GM12878 (cell line): Measurements from ENCODE around the gene KIZ. TPM values are rescaled to one million over a fixed set of nuclear protein-coding genes. Genes with fewer than 3 reads are reported as not detected.
A peak's percentile ranks its signal among the peaks of the same experiment; 100 is the strongest.

ENCODE experiments used
- ATAC-seq: fragments of 200-7000 bp; cut with Tn5 transposase; 3 replicates; pipeline ENCODE4 v1.9.1; 2020; ENCODE audit warnings: mild to moderate bottlenecking, moderate library complexity
- BruUV-seq: library from RNA; stranded (reverse); fragments of 400-500 nt; replicated peaks from 2 replicates; lab custom pipeline; 2021; lab: Mats Ljungman, UMichigan
- CTCF ChIA-PET: fragments of 300-600 bp; sonication (Branson Sonifier 250); formaldehyde crosslinking; extraction: SDS; loops from one replicate; lab custom pipeline; 2021; ENCODE audit warnings: inconsistent platforms; lab: Yijun Ruan, JAX
- POLR2A ChIA-PET: fragments of 350-600 bp; formaldehyde crosslinking; extraction: SDS; loops from one replicate; lab custom pipeline; 2021; ENCODE audit warnings: inconsistent platforms; lab: Charles Lee
- RAD21 ChIA-PET: fragments of 300-600 bp; sonication (Branson Sonifier 250); formaldehyde crosslinking; loops from one replicate; lab custom pipeline; 2023; ENCODE audit warnings: antibody characterized with exemption; ENCODE audit not compliant: unreplicated experiment; lab: Charles Lee
- SMC1A ChIA-PET: fragments of 300-600 bp; sonication (Branson Sonifier 250); formaldehyde crosslinking; loops from one replicate; lab custom pipeline; 2023; ENCODE audit not compliant: unreplicated experiment, uncharacterized antibody; lab: Charles Lee
- DNase-seq: peaks from one replicate; pipeline ENCODE4 v3.0.0-alpha.2; 2011; ENCODE audit warnings: low read depth, low spot score
- FAIRE-seq: peaks from 3 replicates; lab custom pipeline; 2011; peaks lifted over from hg19 to GRCh38; lab: Jason Lieb, UNC
- H2AFZ ChIP-seq: 2 replicates; pipeline ENCODE4 v1.6.0; 2011; ENCODE audit warnings: low read depth, low read length, control low read depth; ENCODE audit not compliant: control insufficient read depth
- H3K27ac ChIP-seq: 2 replicates; pipeline ENCODE4 v1.5.1; 2011; ENCODE audit warnings: control low read depth; ENCODE audit not compliant: control insufficient read depth, insufficient read depth
- H3K27me3 ChIP-seq, 2 experiments: replicated peaks in 1 of 2; 2 replicates each; pipeline versions ENCODE4 v1.6.0 to v1.6.1; 2011; ENCODE audit warnings: low read length in 1 of 2; ENCODE audit not compliant: control insufficient read depth in 2 of 2, insufficient read depth in 2 of 2
- H3K36me3 ChIP-seq, 2 experiments: 2 replicates each; pipeline ENCODE4 v1.5.1; 2011; ENCODE audit warnings: low read length in 1 of 2; ENCODE audit not compliant: control insufficient read depth in 2 of 2, insufficient read depth in 2 of 2
- H3K4me1 ChIP-seq: 2 replicates; pipeline ENCODE4 v1.6.1; 2011; ENCODE audit warnings: mild to moderate bottlenecking, low read length, moderate library complexity, mixed read lengths; ENCODE audit not compliant: control insufficient read depth, insufficient read depth
- H3K4me2 ChIP-seq: 2 replicates; pipeline ENCODE4 v1.6.0; 2011; ENCODE audit warnings: control low read depth; ENCODE audit not compliant: control insufficient read depth, insufficient read depth
- H3K4me3 ChIP-seq: fragments of 200-600 bp; sonication (generic); 2 replicates; pipeline ENCODE4 v1.5.1; 2016
- H3K79me2 ChIP-seq: 2 replicates; pipeline ENCODE4 v1.6.0; 2011; ENCODE audit warnings: low read length; ENCODE audit not compliant: control insufficient read depth, insufficient read depth
- H3K9ac ChIP-seq: 2 replicates; pipeline ENCODE4 v1.8.0; 2011; ENCODE audit warnings: low read length, control low read depth, mixed read lengths; ENCODE audit not compliant: control insufficient read depth, insufficient read depth
- H3K9me3 ChIP-seq: replicated peaks from 3 replicates; pipeline ENCODE4 v1.5.1; 2011; ENCODE audit warnings: mild to moderate bottlenecking, low read length; ENCODE audit not compliant: control insufficient read depth, insufficient read depth
- H4K20me1 ChIP-seq: 2 replicates; pipeline ENCODE4 v1.6.0; 2011; ENCODE audit not compliant: control insufficient read depth, insufficient read depth
- EZH2 ChIP-seq: IDR thresholded peaks from 2 replicates; pipeline ENCODE4 v1.6.1; 2012; ENCODE audit warnings: low read depth, mild to moderate bottlenecking, control low read depth, inconsistent platforms, low read length, borderline replicate concordance; ENCODE audit not compliant: control insufficient read depth
- MYB ChIP-seq: fragments of 150-350 bp; IDR thresholded peaks from 2 replicates; pipeline ENCODE4 v1.6.1; 2014; ENCODE audit warnings: mild to moderate bottlenecking, low read depth, low read length, borderline replicate concordance
- NRF1 ChIP-seq: conservative IDR thresholded peaks from 2 replicates; pipeline ENCODE4 v1.6.1; 2011; ENCODE audit warnings: mild to moderate bottlenecking, low read depth, low read length, improper control_type of control experiment
- SUZ12 ChIP-seq: fragments of 200-600 bp; sonication (generic); IDR thresholded peaks from one replicate; pipeline ENCODE4 v1.6.1; 2018; ENCODE audit warnings: antibody characterized with exemption, mild to moderate bottlenecking; ENCODE audit not compliant: unreplicated experiment
- YY1 ChIP-seq: IDR thresholded peaks from 2 replicates; pipeline ENCODE4 v1.6.1; 2011; ENCODE audit warnings: low read depth, mild to moderate bottlenecking, low read length
- WGBS: methylation state at CpG from one replicate; pipeline ENCODE4 v1.1.6; 2016; ENCODE audit warnings: low lambda C conversion rate; ENCODE audit not compliant: insufficient replicate concordance, insufficient coverage; ENCODE audit errors: missing lambda C conversion rate; 5-methylcytosine and 5-hydroxymethylcytosine counted together
- in situ Hi-C: fragments of 300-500 bp; cut with MboI; formaldehyde crosslinking; loops from 9 replicates; pipeline ENCODE4 v1.14.3; 2018; ENCODE audit warnings: mixed read lengths
- intact Hi-C: fragments of 100-400 bp; cut with micrococcal nuclease; formaldehyde crosslinking; loops from one replicate; pipeline ENCODE4 v1.14.2; 2022; ENCODE audit not compliant: unreplicated experiment
- polyA plus RNA-seq, 11 experiments: library from polyadenylated mRNA; depleted of rRNA in 4 of 11; unstranded in 6 of 11; stranded (reverse) in 5 of 11; fragments of >200 nt; fragmentation: Nextera tagmentation in 4 of 11; fragmentation: Illumina TruSeq in 1 of 11; extraction: Ambion mirVana in 4 of 11; extraction: Trizol in 1 of 11; gene quantifications; 1 replicate in 1 of 11; 2 replicates in 10 of 11; pipeline versions ENCODE4 v1.2.1 to v1.2.3, GENCODE V29; 2011 to 2016; ENCODE audit warnings: inconsistent platforms in 2 of 11, missing spikeins in 2 of 11, low read depth in 1 of 11
- total RNA-seq, 4 experiments: library from RNA; depleted of rRNA in 3 of 4; stranded (reverse); fragments of >200 nt in 3 of 4; fragmentation: Illumina TruSeq in 1 of 4; extraction: Trizol in 1 of 4; gene quantifications; 2 replicates each; pipeline versions ENCODE4 v1.2.1 to v1.2.3, GENCODE V29; 2013 to 2021

Gene KIZ
- total and polyA plus RNA-seq, 10 of the 15 experiments (the other 5 are each of a cell fraction or from before 2014, with no cell fraction given), result 2.7 to 11.0 (median 7.3) TPM

DNA sequence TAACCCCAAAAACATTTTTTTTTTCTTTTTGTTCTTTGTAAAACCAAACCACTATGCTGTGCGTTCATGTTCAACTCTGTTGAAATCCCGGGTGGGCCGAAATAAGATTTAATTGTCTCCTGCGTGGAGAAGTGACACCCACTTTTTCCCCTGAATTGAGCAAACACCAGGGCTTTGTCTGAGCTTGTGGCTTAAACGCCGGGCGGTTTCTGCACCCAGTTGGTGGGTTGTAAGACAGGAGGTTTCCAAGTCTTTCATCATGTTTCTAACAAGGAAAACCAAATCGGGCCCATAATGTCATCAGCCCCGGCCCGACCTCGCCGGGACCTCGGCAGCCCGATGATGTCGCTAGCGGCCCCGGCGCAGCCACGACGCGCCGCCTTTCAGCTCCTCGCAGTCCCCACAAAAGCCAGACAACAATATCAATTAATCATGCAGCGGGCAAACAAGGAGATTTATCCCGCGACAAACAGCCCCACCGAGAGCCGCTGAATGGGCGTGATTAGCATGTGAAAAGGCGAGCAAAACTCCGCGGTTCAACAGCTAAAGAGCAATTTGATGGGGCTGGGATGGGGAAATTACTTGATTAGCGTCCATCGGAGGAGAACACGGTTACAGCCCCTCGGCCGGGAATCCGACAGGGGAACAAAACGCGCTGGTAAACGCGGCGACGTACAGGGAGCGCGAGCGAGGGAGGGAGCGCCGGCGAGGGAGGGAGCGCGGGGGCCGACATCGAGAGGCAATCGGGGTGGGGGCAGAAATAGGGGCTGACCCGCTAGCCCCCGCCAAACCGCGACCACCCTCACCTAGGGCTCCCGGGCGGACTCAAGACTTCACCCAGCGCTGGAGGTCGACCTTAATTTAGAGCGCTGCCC, 25.1 kb upstream of the KIZ start:
- ATAC-seq (peak; percentile 7; the same call in 1 of the 3 replicates), FAIRE-seq (no peak), DNase-seq (no peak)
- no peaks in the 10 kb centered on the region; the same call in 2 of the 3 replicates for H3K9me3 ChIP-seq
- H3K79me2 ChIP-seq, result no peaks in the 10 kb centered on the region
- peak overlapping the region; percentile 100 for H3K4me2 ChIP-seq
- SMC1A ChIA-PET, result interaction anchor here (1.1 kb wide), 1 partner anchor 53 kb away, joined by 3 read pairs; no protein-coding TSS in a partner anchor
- H3K4me1 ChIP-seq, result peaks cover 16% of the 10 kb centered on the region
- H3K27ac ChIP-seq, result no peak overlapping the region
- BruUV-seq, result no TSS peak
- peak overlapping the region; percentile 24; the same call in 1 of the 2 replicates for H3K9ac ChIP-seq
- no peaks in the 10 kb centered on the region for H3K36me3 ChIP-seq
- H2AFZ ChIP-seq, result peak overlapping the region; percentile 62
- peak overlapping the region; percentile 64 for H3K4me3 ChIP-seq
- intact Hi-C loops (no loop called here), in situ Hi-C loops (no loop called here)
- CTCF ChIA-PET, result interaction anchor here (0.7 to 1.0 kb wide), 2 partner anchors 25 to 164 kb away, joined by 3 read pairs; partner anchors contain the start of gene KIZ
- RAD21 ChIA-PET, result no interaction called here
- under 1% methylated on average over 50 of the region's 64 CpGs for WGBS
- peak; percentile 28; the same call in 1 of the 2 replicates for TF ChIP-seq EZH2
- TF ChIP-seq MYB, result no peak
- TF ChIP-seq NRF1, result no peak
- no peak for TF ChIP-seq YY1
- TF ChIP-seq SUZ12, result peak; percentile 83
- POLR2A ChIA-PET, result no interaction called here
- no peaks in the 10 kb centered on the region for H4K20me1 ChIP-seq
- peaks cover 21 to 52% of the 10 kb centered on the region in 2 experiments for H3K27me3 ChIP-seq
